ENCODE measurements around the gene PPFIBP2.

DNA sequence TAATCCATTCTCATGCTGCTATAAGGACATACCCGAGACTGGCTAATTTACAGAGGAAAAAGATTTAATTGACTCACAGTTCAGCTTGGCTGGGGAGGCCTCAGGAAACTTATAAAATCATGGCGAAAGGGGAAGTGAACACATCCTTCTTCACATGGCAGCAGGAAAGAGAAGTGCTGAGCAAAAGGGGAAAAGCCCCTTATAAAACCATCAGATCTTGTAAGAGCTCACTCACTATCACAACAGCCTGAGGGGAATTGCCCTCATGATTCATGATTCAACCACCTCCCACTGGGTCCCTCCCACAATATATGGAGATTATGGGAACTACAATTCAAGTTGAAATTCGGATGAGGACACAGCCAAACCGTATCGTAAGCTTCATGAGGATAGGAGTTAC is 163.3 kb downstream of the PPFIBP2 start:
- TF ChIP-seq, protein P1, sequence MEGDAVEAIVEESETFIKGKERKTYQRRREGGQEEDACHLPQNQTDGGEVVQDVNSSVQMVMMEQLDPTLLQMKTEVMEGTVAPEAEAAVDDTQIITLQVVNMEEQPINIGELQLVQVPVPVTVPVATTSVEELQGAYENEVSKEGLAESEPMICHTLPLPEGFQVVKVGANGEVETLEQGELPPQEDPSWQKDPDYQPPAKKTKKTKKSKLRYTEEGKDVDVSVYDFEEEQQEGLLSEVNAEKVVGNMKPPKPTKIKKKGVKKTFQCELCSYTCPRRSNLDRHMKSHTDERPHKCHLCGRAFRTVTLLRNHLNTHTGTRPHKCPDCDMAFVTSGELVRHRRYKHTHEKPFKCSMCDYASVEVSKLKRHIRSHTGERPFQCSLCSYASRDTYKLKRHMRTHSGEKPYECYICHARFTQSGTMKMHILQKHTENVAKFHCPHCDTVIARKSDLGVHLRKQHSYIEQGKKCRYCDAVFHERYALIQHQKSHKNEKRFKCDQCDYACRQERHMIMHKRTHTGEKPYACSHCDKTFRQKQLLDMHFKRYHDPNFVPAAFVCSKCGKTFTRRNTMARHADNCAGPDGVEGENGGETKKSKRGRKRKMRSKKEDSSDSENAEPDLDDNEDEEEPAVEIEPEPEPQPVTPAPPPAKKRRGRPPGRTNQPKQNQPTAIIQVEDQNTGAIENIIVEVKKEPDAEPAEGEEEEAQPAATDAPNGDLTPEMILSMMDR (IDR thresholded peaks at IDR 0.05): no peak
- no peak for TF ChIP-seq POLR2A (IDR thresholded peaks at IDR 0.05)

Measured in breast epithelium (tissue), 3 donors.